ENCODE data around the gene CETP. TPM values are rescaled to one million over a fixed set of nuclear protein-coding genes. Genes with fewer than 3 reads are reported as not detected.

CETP gene
- total RNA-seq, 1 donor: not detected

- TF ChIP-seq CTCF (IDR thresholded peaks at IDR 0.05; ENCODE audit: insufficient read depth, low read depth, low read length): no peak
- no peak overlapping the region for H3K4me3 ChIP-seq (ENCODE audit: low read depth, low read length)
- no peak for DNase-seq (ENCODE audit: low read depth)
Observed at GRCh38 chr16:57007050-57007449, 45.3 kb downstream of the CETP start.

GRCh38 chr16:57007530-57007929 is 45.8 kb downstream of the CETP start:
- TF ChIP-seq CTCF (IDR thresholded peaks at IDR 0.05; ENCODE audit: insufficient read depth, low read depth, low read length): no peak
- H3K4me3 ChIP-seq (ENCODE audit: low read depth, low read length): no peak overlapping the region
- no peak for DNase-seq (ENCODE audit: low read depth)

- H3K4me3 ChIP-seq (ENCODE audit: low read depth, low read length): no peak overlapping the region
- DNase-seq (ENCODE audit: low read depth): no peak
- TF ChIP-seq CTCF (IDR thresholded peaks at IDR 0.05; ENCODE audit: insufficient read depth, low read depth, low read length): no peak
Observed at GRCh38 chr16:57008440-57008839, 46.7 kb downstream of the CETP start.

- no peak overlapping the region for H3K4me3 ChIP-seq (ENCODE audit: low read depth, low read length)
- no peak for DNase-seq (ENCODE audit: low read depth)
- TF ChIP-seq CTCF (IDR thresholded peaks at IDR 0.05; ENCODE audit: insufficient read depth, low read depth, low read length): no peak
Observed at GRCh38 chr16:57009643-57010170, 48.0 kb downstream of the CETP start.

GRCh38 chr16:57012353-57012752 is 50.6 kb downstream of the CETP start:
- DNase-seq (ENCODE audit: low read depth): no peak
- H3K4me3 ChIP-seq (ENCODE audit: low read depth, low read length): no peak overlapping the region
- no peak for TF ChIP-seq CTCF (IDR thresholded peaks at IDR 0.05; ENCODE audit: insufficient read depth, low read depth, low read length)

GRCh38 chr16:57013229-57013628 is 51.5 kb downstream of the CETP start:
- peak; percentile 77 for DNase-seq (ENCODE audit: low read depth)
- no peak overlapping the region for H3K4me3 ChIP-seq (ENCODE audit: low read depth, low read length)
- no peak for TF ChIP-seq CTCF (IDR thresholded peaks at IDR 0.05; ENCODE audit: insufficient read depth, low read depth, low read length)

- TF ChIP-seq CTCF (IDR thresholded peaks at IDR 0.05; ENCODE audit: insufficient read depth, low read depth, low read length): no peak
- DNase-seq (ENCODE audit: low read depth): no peak
- H3K4me3 ChIP-seq (ENCODE audit: low read depth, low read length): no peak overlapping the region
Observed at GRCh38 chr16:57013902-57014301, 52.2 kb downstream of the CETP start.

Data from fibroblast of villous mesenchyme (primary cell).